Dedifferentiated amniotic fluid mesenchymal stem cell (primary cell): ENCODE measurements around the gene AVPR2.
A peak's percentile ranks its signal among the peaks of the same experiment; 100 is the strongest.

ENCODE experiments used
- DNase-seq: peaks from one replicate; pipeline ENCODE4 v3.0.0-alpha.2; 2016; ENCODE audit errors: extremely low spot score

Gene AVPR2

GRCh38 chrX:153885968-153886903, 18.2 kb upstream of the AVPR2 start, which contains the start of gene L1CAM:
L1CAM (minus strand) TSS chrX:153886173; CDS start chrX:153875836, 10,337 bp downstream.
- DNase-seq = no peak

DNA sequence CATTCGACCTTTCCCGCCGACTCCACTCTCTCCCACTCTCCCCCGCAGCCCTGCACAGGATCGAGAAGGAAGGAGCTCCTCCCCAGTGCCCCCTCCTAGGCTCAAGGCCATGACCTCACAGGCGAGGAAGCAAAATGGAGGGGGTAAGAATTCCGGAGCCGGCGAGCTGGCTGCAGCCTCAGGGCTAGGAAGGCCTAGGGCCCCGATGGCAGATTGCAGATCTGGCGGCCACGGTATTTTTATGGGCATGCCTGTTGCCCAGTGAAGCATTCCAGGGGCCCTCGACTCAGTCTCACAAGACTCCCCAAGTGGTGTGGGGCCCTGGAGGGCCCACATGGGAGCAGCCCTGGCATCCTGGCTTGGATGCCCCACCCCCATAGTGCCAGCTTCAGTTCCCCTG, 17.6 kb upstream of the AVPR2 start:
- no peak for DNase-seq

DNA sequence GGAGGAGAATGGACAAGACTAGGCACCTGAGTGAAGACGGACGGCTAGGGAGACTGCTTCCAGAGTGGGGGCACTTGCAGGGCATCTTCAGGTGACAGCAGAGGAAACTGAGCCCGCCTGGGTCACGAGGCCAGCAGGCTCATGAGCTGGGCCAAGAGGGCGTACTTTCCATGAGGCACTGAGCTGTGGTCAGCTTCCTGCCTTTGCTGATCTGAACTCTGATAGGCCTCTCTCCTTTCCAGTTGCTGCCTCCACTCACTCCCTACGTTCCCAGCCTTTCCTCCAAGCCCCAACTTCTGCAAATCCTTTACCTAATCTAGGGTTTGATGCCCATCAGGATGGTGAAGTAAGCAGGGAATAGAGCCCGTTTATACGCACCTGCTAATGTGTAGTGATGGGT, 17.1 kb upstream of the AVPR2 start:
- DNase-seq = no peak

GRCh38 chrX:153888344-153888743, 16.1 kb upstream of the AVPR2 start:
- DNase-seq = no peak

- DNase-seq = no peak
These were observed 15.3 kb upstream of the AVPR2 start for GRCh38 chrX:153889123-153889522.

GRCh38 chrX:153897899-153898298, 6.6 kb upstream of the AVPR2 start:
- no peak for DNase-seq

DNA sequence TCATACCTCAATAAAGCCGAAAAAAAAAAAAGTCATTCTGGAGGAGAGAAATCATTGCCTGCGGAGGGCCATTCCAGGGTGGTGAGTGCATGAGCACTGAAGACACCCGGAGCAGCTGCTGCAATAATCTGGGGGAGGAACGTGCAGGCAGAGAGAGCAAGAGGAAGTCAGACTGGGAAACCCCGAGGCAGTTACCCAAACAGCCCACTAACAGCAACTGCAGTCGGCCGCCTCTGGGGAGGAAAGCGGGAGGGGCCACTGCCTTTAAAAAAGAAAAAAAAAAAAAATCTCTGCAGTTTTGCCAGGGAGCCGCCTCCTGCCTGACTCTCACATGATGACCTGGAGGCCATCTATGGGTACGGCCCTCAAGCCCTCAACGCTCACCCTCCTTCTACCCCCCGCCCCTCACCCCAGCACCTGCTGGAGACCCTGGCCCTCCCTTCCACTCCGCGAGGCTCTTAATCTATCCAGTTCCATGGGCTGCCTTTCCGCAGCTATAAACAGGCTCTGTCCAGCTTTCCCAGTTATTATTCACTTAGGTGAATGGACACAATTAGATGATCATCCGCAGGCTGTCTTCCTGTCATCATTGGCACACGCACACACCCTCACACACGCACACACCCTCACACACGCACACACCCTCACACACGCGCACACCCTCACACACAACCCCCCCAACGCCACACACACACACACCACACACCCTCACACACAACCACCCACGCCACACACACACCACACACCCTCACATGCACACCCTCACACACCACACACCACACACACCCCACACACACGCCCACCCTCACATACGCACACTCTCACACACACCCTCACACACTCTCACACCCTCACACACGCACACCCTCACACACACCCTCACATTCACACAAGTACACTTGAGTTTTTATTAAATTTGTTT, 3.4 kb upstream of the AVPR2 start:
- DNase-seq = peak; percentile 65

DNA sequence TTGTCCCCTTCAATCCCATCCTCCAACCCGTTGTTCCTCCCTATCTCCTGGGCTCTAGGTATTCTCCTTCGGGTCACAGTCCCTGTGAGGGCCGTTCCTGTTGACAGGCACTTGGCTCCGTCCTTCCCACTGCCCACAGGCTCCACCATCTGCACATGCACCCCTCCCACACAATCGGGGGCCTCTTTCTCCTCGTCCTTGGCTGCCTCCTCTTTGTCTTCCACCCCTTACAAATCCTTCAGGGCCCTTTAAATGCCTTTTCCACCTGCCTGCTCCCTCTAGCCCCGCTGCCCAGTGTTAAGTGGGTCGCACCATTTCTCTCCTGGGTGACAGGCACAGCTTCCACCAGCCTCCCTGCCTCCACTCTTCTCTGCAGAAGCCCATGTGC, 2.7 kb upstream of the AVPR2 start:
- DNase-seq = no peak

GRCh38 chrX:153902385-153902784, 2.1 kb upstream of the AVPR2 start:
- no peak for DNase-seq

DNA sequence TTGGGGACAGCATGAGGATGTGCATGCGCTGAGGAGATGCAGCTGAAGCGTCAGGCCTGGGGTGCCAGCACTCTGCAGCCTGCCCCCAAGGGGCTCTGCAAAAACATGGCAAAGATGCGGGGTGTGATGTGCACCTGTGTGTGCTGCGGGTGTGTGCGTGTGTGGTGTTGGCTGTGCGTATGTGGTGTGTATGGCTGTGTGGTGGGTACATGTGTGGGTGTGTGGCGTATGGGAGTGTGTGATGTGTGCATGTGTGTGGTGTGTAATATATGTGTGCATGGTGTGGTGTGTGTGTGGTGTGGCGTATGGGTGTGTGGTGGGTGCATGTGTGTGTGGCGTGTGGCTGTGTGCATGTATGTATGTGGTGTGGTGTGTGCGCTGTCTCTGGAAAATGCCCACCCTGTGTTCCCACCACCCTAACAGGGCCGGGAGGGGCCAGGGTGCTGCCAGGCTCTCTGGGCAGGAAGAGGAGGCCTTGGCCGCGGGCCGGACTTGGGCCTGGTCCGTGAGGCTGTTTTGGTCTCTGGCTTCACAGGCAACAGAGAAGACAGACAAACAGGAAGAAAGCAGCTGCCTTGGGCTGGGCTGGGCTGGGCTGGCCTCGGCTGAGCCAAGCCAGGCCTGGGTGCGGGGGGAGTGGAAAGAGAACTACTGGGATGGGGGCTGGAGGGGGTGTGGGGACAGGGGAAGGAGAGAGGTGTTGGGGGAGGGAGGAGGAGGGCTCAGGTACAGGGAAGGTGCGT, 1.1 kb upstream of the AVPR2 start:
- no peak for DNase-seq

DNA sequence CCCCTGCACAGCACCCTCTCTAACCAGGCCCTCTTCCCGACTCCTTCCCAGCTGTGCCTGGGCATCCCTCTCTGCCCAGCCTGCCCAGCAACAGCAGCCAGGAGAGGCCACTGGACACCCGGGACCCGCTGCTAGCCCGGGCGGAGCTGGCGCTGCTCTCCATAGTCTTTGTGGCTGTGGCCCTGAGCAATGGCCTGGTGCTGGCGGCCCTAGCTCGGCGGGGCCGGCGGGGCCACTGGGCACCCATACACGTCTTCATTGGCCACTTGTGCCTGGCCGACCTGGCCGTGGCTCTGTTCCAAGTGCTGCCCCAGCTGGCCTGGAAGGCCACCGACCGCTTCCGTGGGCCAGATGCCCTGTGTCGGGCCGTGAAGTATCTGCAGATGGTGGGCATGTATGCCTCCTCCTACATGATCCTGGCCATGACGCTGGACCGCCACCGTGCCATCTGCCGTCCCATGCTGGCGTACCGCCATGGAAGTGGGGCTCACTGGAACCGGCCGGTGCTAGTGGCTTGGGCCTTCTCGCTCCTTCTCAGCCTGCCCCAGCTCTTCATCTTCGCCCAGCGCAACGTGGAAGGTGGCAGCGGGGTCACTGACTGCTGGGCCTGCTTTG, 1.1 kb downstream of the AVPR2 start:
- no peak for DNase-seq

GRCh38 chrX:153906126-153906917, 1.8 kb downstream of the AVPR2 start:
- no peak for DNase-seq

DNA sequence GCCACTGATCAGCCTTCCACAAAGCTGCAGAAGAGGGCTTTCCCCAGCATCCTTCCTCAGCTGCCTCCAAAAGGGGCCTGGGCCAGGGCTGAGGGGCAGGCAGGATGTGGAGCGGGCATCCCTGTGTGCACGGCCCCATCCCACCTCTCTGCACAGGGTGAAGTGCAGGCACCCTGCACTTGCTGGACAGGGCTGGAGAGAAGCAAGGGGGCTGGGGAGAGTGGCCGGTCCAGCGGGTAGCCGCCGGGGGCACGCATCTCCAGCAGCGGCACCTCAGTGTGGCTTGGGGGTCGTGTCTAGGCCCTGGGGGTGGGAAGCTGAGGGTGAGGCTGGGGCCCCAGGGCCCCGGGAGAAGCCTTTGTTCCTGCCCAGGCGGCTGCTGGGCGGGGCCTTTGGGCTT, 3.0 kb downstream of the AVPR2 start:
- DNase-seq = no peak

- no peak for DNase-seq
These were observed 3.9 kb downstream of the AVPR2 start for GRCh38 chrX:153908219-153908860.

DNA sequence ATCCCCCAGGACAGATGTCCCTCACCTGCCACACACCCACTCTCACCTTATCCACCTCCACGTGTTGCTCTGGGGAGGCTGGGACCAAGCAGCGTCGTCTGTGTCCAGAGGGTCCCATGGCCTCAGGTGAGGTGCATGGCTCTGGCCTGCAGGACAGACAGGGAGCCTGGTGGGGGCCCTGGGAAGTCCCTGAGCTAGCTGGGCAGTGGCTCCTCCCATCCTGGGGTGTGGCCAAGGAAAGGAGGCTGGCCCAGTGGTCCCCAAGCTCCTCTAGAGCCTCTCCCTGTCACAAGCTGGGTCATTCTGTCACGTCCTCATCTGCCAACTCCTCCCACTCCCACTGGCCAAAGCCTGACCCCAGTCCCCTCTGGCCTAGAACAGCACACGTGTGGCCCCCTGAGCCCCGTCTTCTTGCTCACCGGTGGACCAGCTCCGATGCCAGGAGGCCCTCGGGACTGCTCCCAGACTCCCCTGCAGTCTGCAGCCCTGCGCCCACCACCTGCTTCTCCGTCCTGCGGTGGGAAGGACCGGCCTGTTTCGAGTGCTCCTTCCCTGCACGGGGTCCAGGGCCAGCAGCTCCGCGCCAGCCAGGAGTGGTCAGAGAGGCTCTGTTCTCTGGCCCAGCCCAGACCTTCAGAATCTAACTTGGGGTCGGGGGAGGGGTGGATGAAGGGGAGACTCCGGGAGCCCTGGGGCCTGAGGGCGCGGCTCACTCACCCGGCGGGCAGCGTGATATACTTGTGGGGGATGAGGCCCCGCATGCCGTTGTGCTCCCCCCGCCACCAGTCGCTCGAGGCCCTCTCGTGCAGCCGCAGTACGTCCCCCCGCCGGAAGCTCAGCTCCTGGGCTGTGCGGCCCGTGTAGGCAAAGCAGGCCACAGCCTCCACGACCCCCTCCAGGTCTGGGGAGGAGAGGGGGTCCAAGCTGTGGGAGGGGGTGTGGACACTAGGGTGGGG, 4.8 kb downstream of the AVPR2 start:
- DNase-seq = no peak

- no peak for DNase-seq
These were observed 5.5 kb downstream of the AVPR2 start for GRCh38 chrX:153909980-153910360.

DNA sequence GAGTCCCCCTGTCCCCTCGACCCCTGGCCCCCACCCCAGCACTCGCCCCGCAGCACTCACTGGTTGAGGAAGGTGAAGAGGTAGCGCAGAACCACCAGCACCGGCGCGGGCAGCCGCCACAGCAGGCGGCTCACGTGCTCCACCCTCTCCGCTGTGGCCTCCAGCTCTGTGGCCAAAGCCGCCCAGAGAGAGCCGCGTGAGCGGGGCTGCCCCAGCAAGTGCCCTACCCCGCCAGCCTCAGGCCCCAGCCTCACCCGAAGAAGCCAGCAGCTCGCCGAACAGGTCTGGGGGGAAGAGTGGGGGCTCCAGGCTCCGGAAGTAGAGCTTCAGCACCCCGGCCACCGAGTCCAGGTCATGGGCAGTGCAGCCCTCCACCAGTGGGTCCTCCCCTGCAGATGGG, 6.0 kb downstream of the AVPR2 start:
- no peak for DNase-seq

DNA sequence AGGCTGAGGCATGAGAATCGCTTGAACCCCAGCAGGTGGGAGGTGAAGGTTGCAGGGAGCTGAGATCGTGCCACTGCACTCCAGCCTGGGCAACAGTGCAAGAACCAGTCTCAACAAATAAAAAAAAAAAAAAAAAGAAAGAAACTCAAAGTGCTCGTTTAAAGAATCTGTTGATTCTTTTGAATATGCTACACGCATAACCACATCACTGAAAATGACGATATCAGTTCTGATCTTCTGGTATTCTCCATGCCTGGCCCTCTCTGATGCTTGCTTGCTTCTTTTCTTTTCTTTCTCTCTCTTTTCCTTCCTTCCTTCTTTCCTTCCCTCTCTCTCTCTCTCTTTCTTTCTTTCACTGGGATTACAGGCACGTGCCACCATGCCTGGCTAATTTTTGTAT, 7.3 kb downstream of the AVPR2 start:
- DNase-seq = no peak

DNA sequence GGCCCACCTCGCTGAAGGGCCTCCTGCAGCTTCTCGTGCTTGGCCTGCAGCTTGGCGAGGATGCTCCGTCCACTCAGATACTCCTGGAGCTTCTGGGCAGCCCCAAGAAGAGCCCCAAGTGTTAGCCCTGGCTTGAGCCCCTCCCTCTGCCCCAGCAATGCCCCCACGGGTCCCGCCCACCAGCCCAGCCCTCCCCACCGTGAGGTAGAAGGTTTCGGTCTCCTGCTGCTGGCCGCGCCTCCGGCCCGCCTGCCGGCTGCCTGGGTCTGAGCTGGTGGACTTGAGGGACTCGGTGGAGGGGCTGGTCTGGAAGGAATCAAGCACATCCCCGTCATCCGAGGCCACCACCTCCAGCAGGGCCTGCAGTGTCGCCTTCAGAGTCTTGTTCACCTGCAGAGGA, 8.7 kb downstream of the AVPR2 start:
- DNase-seq = no peak
